IgD-negative memory B cell (primary cell): ENCODE data around the gene IFT27. TPM values are rescaled to one million over a fixed set of nuclear protein-coding genes. Genes with fewer than 3 reads are reported as not detected.

ENCODE experiments used
- H3K27ac Mint-ChIP-seq, 3 donors: one replicate each; pipeline ENCODE4 v1.8.0; 2020 to 2022; ENCODE audit warnings: mild to moderate bottlenecking in 3 of 3, mixed read lengths in 3 of 3, moderate library complexity in 1 of 3
- H3K27me3 Mint-ChIP-seq: one replicate; pipeline ENCODE4 v1.8.0; 2021; ENCODE audit warnings: mixed read lengths
- H3K36me3 Mint-ChIP-seq: one replicate; pipeline ENCODE4 v1.8.0; 2020; ENCODE audit warnings: mild to moderate bottlenecking, mixed read lengths
- H3K4me1 Mint-ChIP-seq, 3 donors: one replicate each; pipeline ENCODE4 v1.8.0; 2020 to 2022; ENCODE audit warnings: mixed read lengths in 3 of 3, mild to moderate bottlenecking in 1 of 3
- H3K4me3 Mint-ChIP-seq, 4 donors: one replicate each; pipeline ENCODE4 v1.8.0; 2020 to 2022; ENCODE audit warnings: mild to moderate bottlenecking in 4 of 4, mixed read lengths in 4 of 4, moderate library complexity in 3 of 4
- H3K9me3 Mint-ChIP-seq, 3 donors: one replicate each; pipeline ENCODE4 v1.8.0; 2020 to 2021; ENCODE audit warnings: mixed read lengths in 3 of 3, mild to moderate bottlenecking in 1 of 3
- polyA plus RNA-seq: library from polyadenylated mRNA; unstranded; fragments of 300-500 nt; fragmentation: Illumina TruSeq; gene quantifications from one replicate; pipeline ENCODE4 v1.2.3, GENCODE V29; 2021

IFT27 gene
- polyA plus RNA-seq, 1 donor from 2014 or later = 12.4 TPM

- Mint-ChIP-seq H3K36me3 (no peaks in the 10 kb centered on the region), H3K4me3 (no peak overlapping the region), H3K4me1 (peaks cover 0 to 1% (median 0%) of the 10 kb centered on the region in 3 donors), H3K27me3 (peaks cover 25% of the 10 kb centered on the region), H3K27ac (no peak overlapping the region), H3K9me3 (no peaks in the 10 kb centered on the region)
Measured at GRCh38 chr22:36808721-36809344, 32.9 kb upstream of the IFT27 start.

GRCh38 chr22:36807627-36808026, 31.7 kb upstream of the IFT27 start:
- Mint-ChIP-seq H3K27ac (no peak overlapping the region), H3K36me3 (no peaks in the 10 kb centered on the region), H3K27me3 (peaks cover 18% of the 10 kb centered on the region), H3K4me3 (no peak overlapping the region), H3K9me3 (no peaks in the 10 kb centered on the region), H3K4me1 (peaks cover 0 to 1% (median 0%) of the 10 kb centered on the region in 3 donors)

DNA sequence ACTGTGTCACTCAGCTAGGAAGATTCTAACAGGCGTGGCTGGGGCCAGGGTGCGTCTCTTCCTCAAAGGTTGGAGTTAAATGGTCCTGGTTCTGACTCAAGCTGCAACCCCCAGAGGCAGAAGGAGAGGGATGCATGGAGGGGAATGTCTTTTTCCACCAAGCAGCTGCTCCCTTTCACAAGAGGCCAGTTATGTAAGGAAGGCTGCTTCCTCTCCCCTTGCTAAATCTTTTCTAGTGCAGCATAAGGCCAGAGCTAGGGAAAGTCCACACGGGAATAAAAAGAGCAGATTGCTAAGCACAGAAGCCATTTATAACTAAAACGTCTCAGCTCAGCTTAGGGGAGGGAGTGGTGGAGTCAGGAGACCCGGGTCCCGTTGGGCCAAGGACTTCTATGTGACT, 30.9 kb upstream of the IFT27 start:
- H3K4me3 Mint-ChIP-seq = no peak overlapping the region
- no peaks in the 10 kb centered on the region for H3K9me3 Mint-ChIP-seq
- H3K4me1 Mint-ChIP-seq = peaks cover 0 to under 1% (median 0%) of the 10 kb centered on the region in 3 donors
- no peak overlapping the region for H3K27ac Mint-ChIP-seq
- no peaks in the 10 kb centered on the region for H3K36me3 Mint-ChIP-seq
- H3K27me3 Mint-ChIP-seq = peaks cover 20% of the 10 kb centered on the region

DNA sequence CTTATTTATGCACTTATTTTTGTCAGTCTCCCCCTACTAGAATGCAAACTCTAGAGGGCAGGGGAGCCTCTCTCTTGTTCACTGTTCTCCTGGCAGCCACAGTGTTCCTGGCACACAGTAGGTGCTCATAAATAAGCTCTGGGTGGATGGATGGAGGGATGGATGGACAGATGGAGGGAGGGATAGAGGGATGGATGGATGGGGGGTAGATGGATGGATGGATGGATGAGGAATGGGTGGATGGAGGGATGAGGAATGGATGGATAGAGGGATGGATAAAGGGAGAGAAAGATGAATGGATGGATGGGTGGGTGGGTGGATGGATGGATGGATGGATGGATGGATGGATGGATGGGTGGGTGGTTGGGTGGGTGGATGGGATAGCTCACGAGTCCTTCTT, 27.4 kb upstream of the IFT27 start:
- no peak overlapping the region for H3K27ac Mint-ChIP-seq
- peaks cover 15% of the 10 kb centered on the region for H3K27me3 Mint-ChIP-seq
- no peaks in the 10 kb centered on the region for H3K36me3 Mint-ChIP-seq
- no peaks in the 10 kb centered on the region for H3K4me1 Mint-ChIP-seq
- no peak overlapping the region for H3K4me3 Mint-ChIP-seq
- no peaks in the 10 kb centered on the region for H3K9me3 Mint-ChIP-seq

GRCh38 chr22:36798674-36799066, 22.8 kb upstream of the IFT27 start:
- H3K27ac Mint-ChIP-seq = no peak overlapping the region
- H3K27me3 Mint-ChIP-seq = peaks cover 15% of the 10 kb centered on the region
- no peaks in the 10 kb centered on the region for H3K36me3 Mint-ChIP-seq
- no peaks in the 10 kb centered on the region for H3K9me3 Mint-ChIP-seq
- H3K4me3 Mint-ChIP-seq = peak overlapping the region in 1 of 4 donors; percentile 39
- H3K4me1 Mint-ChIP-seq = peaks cover 6 to 8% (median 7%) of the 10 kb centered on the region in 3 donors

DNA sequence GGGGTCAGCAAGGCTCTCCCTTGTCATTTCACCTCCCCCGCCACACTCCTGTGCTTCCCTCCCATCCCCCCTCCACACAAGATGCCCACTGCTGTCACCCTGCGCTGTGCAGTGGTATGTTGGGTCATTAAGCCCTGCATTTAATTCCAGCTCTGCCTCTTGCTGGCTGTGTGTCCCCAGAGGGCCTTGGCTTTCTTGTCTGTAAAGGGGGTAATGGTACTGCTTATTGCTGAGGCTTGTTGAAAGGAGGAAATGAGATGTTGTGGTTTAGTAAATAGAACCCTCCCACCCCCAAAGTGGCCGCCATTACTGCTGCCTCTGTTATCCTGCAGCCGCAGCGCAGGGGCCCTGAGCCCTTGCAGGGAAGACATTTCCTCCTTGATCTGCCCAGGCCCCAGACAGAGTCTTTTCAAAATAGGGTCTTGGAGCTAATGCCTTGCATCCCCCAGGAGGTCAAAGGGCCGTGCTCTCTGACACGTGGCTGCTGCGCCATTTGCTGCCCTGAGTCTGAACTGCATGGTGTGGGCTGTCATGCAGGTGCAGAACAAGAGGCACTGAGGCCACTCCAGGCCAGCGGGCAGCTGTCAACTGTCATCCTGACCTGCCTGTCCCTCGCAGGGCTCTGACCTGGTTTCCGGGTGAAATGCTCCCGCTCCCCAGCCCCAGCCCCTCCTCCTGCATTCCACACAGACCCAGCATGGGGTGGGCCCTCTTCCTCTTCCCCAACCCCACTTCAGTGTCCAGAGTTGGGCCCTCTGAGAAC, 22.2 kb upstream of the IFT27 start:
- H3K4me3 Mint-ChIP-seq = no peak overlapping the region
- H3K4me1 Mint-ChIP-seq = peaks cover 6 to 8% (median 7%) of the 10 kb centered on the region in 3 donors
- H3K27ac Mint-ChIP-seq = no peak overlapping the region
- H3K27me3 Mint-ChIP-seq = peaks cover 14% of the 10 kb centered on the region
- no peaks in the 10 kb centered on the region for H3K9me3 Mint-ChIP-seq
- no peaks in the 10 kb centered on the region for H3K36me3 Mint-ChIP-seq

GRCh38 chr22:36797374-36797773, 21.5 kb upstream of the IFT27 start:
- Mint-ChIP-seq H3K9me3 (no peaks in the 10 kb centered on the region), H3K27me3 (peaks cover 13% of the 10 kb centered on the region), H3K4me3 (peak overlapping the region in 2 of 4 donors; percentile 73), H3K4me1 (peaks cover 6 to 8% (median 7%) of the 10 kb centered on the region in 3 donors), H3K36me3 (no peaks in the 10 kb centered on the region), H3K27ac (no peak overlapping the region)

GRCh38 chr22:36796552-36797175, 20.7 kb upstream of the IFT27 start:
- Mint-ChIP-seq H3K36me3 (no peaks in the 10 kb centered on the region), H3K9me3 (no peaks in the 10 kb centered on the region), H3K4me3 (peak overlapping the region in 1 of 4 donors; percentile 7), H3K4me1 (peaks cover 6 to 8% (median 7%) of the 10 kb centered on the region in 3 donors), H3K27ac (peak overlapping the region in 1 of 3 donors; percentile 14), H3K27me3 (peaks cover 8% of the 10 kb centered on the region)

- Mint-ChIP-seq H3K4me1 (peaks cover 6 to 9% (median 8%) of the 10 kb centered on the region in 3 donors), H3K9me3 (no peaks in the 10 kb centered on the region), H3K27ac (no peak overlapping the region), H3K36me3 (no peaks in the 10 kb centered on the region), H3K4me3 (no peak overlapping the region), H3K27me3 (peaks cover 8% of the 10 kb centered on the region)
Measured at GRCh38 chr22:36795633-36796032, 19.7 kb upstream of the IFT27 start.

GRCh38 chr22:36790648-36791047, 14.7 kb upstream of the IFT27 start:
- H3K4me1 Mint-ChIP-seq = peaks cover 0 to 5% (median 2%) of the 10 kb centered on the region in 3 donors
- H3K4me3 Mint-ChIP-seq = no peak overlapping the region
- no peaks in the 10 kb centered on the region for H3K9me3 Mint-ChIP-seq
- H3K27me3 Mint-ChIP-seq = peaks cover 7% of the 10 kb centered on the region
- no peak overlapping the region for H3K27ac Mint-ChIP-seq
- no peaks in the 10 kb centered on the region for H3K36me3 Mint-ChIP-seq

DNA sequence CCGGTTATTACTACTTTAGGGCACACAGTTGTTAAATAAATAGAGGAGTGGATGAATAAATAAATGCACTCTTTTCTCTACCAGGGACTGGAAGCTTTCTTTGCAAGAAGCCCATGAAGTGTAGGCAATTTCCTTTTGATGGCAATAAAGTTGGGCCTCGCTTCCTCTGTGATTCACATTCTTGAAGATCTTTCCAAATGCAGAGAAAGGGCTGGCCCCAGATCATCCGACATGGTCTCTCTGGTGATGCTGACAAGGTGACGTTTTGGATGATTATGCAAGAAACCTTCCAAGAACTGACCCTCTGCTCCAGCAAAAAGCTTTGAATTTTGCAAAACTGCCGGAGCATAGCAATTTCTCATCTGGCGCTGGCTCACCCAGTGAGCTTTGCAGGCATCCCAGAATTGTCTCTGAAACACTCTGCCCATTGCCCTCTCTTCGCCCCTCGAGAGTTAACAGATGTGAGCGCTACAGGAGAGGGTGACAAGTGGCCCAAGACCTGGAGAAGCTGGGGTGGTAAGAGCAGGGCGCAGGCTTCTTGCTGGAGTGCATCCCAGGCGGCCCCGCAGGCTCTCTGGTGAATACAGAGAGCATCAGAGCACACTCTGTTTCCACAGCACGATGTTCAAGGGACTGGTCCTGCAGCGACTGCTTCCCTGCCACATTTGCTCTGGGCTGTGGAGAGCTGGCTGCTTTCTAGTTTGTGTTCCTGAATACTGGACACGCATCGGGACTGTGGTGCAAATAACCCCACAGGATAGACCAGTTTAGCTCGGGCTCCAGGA, 11.5 kb upstream of the IFT27 start:
- peaks cover 0 to 8% (median 3%) of the 10 kb centered on the region in 3 donors for H3K4me1 Mint-ChIP-seq
- H3K27me3 Mint-ChIP-seq = peaks cover 3% of the 10 kb centered on the region
- no peaks in the 10 kb centered on the region for H3K36me3 Mint-ChIP-seq
- no peak overlapping the region for H3K4me3 Mint-ChIP-seq
- H3K27ac Mint-ChIP-seq = no peak overlapping the region
- no peaks in the 10 kb centered on the region for H3K9me3 Mint-ChIP-seq

GRCh38 chr22:36783743-36784142, 7.8 kb upstream of the IFT27 start:
- peaks cover 6 to 16% (median 8%) of the 10 kb centered on the region in 3 donors for H3K4me1 Mint-ChIP-seq
- H3K27me3 Mint-ChIP-seq = peaks cover 3% of the 10 kb centered on the region
- no peaks in the 10 kb centered on the region for H3K9me3 Mint-ChIP-seq
- H3K4me3 Mint-ChIP-seq = no peak overlapping the region
- H3K36me3 Mint-ChIP-seq = no peaks in the 10 kb centered on the region
- H3K27ac Mint-ChIP-seq = no peak overlapping the region

DNA sequence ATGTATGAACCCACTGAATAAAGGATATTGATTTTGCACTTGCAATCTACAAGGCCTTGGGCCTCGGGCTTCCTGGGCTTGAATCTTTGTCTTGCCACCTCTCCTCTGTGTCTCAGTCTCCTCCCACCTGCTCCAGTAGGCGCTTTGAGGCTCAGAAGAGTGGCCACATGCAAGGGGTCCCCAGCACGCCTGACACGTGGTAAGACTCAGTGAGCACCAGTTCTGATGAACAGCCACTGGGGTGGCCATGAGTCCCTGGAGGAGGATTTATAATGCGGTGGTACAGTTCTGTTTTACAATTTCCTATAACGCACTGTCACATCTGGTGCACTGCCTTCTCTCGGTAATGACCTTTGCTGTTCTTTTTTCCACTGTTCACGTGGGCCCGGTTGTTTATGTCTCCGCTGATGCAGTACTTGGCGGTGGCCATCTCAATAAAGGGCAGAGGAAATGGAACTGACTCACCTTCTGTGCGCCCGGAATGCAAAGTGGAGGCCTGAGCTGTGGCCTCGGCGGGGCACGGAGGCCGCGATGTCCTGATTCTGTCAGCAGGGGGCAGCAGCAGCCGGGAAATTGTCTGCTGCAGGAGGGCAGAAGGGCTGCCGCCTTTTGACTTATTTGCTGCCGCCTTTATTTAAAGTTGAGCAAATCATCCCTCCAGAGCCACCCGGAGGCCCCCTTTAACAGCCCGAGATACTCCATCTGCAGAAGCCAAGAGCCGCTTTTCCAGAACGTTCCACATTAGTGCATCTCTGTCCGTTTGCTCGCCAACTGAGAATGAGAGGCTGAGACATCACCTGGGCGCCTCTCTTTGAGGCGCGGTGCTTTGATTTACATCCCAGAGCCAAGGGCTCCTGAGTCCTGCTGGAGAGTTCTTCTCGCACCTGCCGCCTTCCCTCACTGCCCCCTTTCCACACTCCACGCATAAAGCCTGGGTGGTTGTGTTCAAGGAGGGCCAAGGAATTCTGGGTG, 6.0 kb upstream of the IFT27 start:
- no peaks in the 10 kb centered on the region for H3K9me3 Mint-ChIP-seq
- peak overlapping the region in 1 of 4 donors; percentile 0 for H3K4me3 Mint-ChIP-seq
- H3K27ac Mint-ChIP-seq = peak overlapping the region in 1 of 3 donors; percentile 11
- H3K27me3 Mint-ChIP-seq = peaks cover 3% of the 10 kb centered on the region
- H3K4me1 Mint-ChIP-seq = peaks cover 6 to 16% (median 8%) of the 10 kb centered on the region in 3 donors
- no peaks in the 10 kb centered on the region for H3K36me3 Mint-ChIP-seq

GRCh38 chr22:36778020-36778419, 2.1 kb upstream of the IFT27 start:
- Mint-ChIP-seq H3K27me3 (no peaks in the 10 kb centered on the region), H3K9me3 (no peaks in the 10 kb centered on the region), H3K27ac (peak overlapping the region in 1 of 3 donors; percentile 50), H3K4me1 (peaks cover 15 to 24% (median 22%) of the 10 kb centered on the region in 3 donors), H3K36me3 (peaks cover 3% of the 10 kb centered on the region), H3K4me3 (peak overlapping the region in 1 of 4 donors; percentile 48)
